Activated naive CD4-positive, alpha-beta T cell treated with anti-CD3 and anti-CD28 coated beads, Interleukin-2, amount 50 U/mL, for 16 hours (primary cell): ENCODE data around the gene SLC26A4.
"Not testable (repeated sequence)": the region's sequence is repeated elsewhere in the genome, so short reads cannot be mapped to it uniquely, and the experiment has no call there.

Experiments used
- DNase-seq: peaks from one replicate; pipeline ENCODE4 v3.0.0-alpha.2; 2020

Gene SLC26A4

GRCh38 chr7:107660381-107661080 is at the start of gene SLC26A4:
Gene SLC26A4, plus strand, starts transcription at chr7:107660828. Its CDS starts 814 bp downstream, at chr7:107661642.
- DNase-seq: peak; percentile 21

GRCh38 chr7:107613439-107613838 is 47.2 kb upstream of the SLC26A4 start:
- DNase-seq: no peak

DNA sequence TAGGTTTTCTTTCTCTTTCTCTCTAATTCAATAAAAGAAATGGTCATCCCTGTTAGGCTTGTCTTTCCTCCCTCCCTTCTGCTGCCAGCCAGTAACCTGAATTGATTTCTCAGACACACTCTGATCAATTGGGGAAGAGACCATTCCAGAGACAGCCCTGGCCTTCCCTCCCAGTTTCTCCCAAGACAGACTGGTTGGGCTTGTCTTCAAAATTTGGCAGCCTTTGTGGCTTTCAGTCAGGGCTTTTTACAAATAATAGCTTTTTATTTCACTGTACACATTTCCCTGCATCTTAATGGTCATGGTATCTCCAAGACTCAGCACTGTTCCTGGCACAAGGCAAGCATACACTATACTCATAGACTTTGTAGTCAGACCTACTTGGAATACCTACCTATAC is 46.7 kb upstream of the SLC26A4 start:
- no peak for DNase-seq

GRCh38 chr7:107614425-107614824 is 46.2 kb upstream of the SLC26A4 start:
- no peak for DNase-seq

DNA sequence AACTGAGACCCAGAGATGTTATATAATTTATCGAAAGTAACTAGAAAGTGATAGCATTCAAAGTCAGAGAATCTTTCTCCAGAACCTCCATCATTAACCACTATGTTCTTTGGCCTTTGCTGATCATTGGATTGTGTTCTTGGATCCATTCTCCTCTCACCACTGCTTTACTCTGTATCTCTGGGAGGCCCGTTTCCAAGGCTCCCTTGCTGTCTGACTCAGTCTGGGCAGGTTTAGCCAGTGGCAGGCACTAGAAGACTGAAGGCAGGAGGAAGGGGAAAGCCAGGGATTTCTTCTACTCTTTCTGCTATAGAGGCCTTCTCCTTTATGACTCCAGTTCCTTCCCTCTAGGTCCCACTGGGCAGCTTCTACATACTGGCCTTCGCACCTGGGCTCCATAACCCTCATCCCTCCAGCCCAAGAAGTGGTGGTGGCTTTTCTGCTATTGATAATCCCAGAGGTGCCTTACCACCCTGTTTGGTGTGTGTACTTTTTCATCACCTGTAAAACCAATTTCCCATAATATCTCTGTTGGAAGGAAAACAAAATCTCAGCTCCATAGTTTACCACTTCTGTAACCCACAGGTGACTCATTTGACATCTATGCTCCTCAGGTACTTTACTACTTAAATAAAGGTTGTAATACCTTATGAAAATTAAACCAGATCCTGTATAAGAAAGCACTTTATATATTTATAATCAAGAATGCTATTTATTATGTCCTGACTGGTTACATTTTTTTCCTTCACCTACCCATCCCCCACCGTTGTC is 44.5 kb upstream of the SLC26A4 start:
- DNase-seq: no peak

DNA sequence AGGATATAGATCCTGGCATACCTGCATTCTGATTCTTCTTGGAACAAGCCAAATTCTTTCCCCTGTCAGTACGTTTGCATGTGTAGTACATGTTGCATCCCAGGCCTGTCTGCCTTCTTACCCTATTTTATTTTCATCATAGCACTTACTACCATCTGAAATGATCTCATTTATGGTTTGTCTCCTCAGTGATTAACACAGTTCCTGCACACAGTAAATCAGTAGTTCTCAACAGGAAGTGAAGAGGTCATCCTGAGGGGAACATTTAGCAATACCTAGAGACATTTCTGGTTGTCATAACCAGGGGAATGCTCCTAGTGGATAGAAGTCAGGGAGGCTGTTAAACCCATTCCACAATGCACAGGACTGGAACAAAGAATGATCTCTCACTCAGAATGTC is 38.2 kb upstream of the SLC26A4 start:
- DNase-seq: no peak

DNA sequence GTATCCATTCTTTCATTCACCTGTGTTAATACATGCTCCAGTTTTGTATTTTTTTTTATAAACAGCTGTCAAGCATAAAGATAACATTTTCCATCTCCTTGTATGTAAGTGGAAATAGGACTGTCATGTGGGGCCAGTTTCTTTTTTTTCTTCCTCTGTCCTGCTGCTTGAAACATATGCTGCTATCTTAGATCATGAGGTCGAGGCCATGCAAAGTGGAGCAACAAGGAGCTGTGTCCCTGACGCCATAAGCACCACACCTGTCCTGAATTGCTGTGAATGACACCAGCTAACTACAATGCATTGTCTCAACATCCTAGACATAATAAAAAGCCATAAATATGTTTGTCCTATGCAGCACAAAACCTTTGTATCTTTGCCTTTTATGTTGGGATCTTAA is 37.7 kb upstream of the SLC26A4 start:
- DNase-seq: no peak

DNA sequence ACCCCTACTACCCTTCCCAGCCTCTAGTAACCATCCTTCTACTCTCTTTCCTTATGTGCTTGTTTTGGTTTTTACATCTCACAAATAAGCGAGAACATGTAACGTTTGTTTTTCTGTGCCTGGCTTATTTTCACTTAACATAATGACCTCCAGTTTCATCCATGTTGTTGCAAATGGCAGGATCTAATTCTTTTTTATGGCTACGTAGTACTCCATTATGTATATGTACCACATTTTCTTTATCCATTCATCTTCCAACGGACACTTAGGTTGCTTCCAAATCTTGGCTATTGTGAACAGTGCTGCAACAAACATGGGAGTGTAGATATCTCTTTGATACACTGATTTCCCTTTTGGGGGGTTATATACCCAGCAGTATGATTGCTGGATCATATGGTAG is 33.6 kb upstream of the SLC26A4 start:
- DNase-seq: no peak

- DNase-seq: no peak
Measured at GRCh38 chr7:107628461-107629064, 32.1 kb upstream of the SLC26A4 start.

- DNase-seq: no peak
Measured at GRCh38 chr7:107630342-107630741, 30.3 kb upstream of the SLC26A4 start.

- no peak for DNase-seq
Measured at GRCh38 chr7:107631588-107632491, 28.8 kb upstream of the SLC26A4 start.

DNA sequence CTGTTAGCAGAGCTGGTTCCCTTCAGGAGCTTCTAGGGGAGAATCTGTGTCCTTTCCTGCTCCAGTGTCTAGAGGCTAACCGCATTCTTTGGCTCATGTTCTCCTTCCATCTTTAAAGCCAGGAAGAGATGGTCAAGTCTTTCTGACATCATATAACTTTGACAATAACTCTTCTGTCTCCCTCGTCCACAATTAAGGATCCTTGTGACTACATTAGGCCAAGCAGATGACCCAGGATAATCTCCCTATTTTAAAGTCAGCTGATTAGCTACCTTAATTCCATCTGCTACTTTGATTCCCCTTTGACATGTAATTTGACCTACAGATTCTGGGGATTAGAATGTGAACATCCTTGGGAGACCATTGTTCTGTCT is 28.1 kb upstream of the SLC26A4 start:
- DNase-seq: no peak

DNA sequence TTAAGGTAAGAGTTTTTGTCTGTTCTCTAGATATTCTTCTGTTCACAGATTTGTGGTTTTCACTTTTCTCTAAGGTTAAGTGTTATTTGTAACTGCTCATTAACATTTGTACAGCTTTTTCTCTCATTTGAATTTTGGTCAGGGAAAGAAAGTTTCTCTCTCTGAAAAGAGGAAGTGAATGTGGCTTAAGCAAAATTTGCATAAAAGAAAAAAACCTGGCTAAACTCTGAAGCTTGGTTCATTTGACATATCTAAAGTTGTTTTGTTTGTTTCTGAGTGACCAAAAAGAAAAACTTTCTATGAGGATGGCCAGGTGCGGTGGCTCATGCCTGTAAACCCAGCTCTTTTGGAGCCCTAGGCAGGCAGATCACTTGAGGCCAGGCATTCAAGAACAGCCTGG is 22.0 kb upstream of the SLC26A4 start:
- no peak for DNase-seq

GRCh38 chr7:107639070-107639469 is 21.6 kb upstream of the SLC26A4 start:
- DNase-seq: not testable (repeated sequence)

DNA sequence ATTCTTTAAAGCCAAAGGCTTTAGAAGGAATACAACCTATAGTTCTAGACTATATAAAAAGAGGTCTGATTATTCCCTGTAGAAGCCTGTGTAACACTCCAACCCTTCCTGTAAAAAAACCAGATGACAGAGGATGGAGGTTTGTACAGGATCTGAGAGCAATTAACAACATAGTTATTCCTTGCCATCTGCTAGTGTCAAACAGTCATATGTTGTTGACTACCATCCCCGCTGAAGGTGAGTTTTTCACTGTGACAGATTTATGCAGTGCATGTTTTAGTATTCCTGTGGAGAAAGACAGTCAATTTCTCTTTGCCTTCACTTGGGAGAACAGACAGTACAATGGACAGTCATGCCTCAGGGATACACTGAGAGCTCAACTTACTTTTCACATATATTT is 19.0 kb upstream of the SLC26A4 start:
- DNase-seq: no peak

DNA sequence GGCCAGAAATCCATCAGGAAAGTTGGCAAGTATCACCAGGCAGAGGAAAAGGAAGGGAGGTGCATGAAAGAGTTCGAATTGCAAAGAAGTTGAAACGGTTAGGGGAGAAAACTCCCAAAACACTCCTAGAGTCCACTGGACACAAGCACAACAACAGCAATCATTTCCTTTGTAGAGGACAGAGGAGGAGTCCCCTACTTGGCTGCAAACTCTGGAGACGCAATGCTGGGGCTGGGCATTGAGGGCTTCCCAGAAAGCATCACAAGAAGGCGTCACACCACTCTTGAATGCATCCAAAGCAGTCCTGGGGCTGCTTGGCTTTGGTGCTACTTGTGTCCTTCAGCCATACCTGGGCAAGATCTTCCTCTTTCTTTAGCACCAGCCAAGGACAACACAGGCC is 18.1 kb upstream of the SLC26A4 start:
- DNase-seq: no peak

DNA sequence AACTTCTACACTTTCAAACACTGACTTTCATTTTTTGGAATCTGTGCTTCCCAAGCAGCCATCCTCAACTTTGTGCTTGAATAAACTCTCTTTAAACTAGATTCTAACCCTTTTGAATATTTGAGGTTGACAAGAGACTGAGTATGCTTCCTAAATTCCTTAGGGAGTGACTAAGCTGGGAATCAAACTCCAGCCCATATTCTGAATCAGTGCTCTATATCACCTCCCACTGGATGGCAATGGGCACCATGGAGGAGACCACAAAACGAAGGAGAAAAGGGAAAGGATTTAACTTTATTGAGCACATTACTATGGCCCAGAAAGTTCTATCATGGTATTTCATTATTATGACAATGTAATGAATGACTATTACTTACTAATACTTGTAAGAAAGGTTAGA is 17.2 kb upstream of the SLC26A4 start:
- no peak for DNase-seq

DNA sequence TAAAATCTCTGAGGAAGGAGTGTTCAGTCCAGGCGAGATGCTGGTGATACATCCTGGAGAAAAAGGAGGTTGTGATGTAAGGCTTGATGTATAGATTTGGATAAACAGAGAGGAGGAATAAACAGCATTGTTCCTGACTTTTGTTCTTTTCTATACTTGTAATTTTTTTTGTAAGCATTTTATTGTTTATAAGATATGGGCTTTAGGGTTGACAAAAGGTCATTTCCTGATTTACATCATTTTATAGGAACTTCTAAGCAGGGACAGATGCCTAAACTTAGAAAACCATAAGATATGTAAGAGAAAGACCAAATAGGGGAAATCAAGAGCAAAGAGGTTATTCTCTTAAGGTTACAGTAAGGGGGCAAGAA is 16.7 kb upstream of the SLC26A4 start:
- DNase-seq: no peak

- no peak for DNase-seq
Measured at GRCh38 chr7:107644309-107644974, 16.2 kb upstream of the SLC26A4 start.

- no peak for DNase-seq
Measured at GRCh38 chr7:107652642-107653041, 8.0 kb upstream of the SLC26A4 start.

GRCh38 chr7:107658467-107658866 is 2.2 kb upstream of the SLC26A4 start:
- DNase-seq: no peak

DNA sequence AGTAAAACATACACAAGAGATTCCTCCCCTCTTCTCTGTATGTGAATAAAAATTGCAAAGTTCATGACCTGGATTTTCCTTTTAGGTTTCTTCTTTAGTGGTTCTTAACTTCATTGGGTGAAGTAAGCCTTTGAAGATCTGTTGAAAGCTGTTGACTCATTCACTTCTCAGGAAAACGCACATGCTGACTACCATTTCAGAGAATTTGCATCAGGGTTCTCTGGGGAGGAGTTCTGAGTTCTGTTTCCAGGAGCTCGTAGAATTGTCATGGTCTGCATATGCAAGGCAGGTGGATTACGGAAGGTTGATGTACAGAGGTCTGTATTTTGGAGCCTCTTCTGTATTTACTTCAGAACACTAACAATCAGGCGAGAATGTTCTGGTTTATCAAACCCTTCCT is 962 bp upstream of the SLC26A4 start:
- DNase-seq: peak; percentile 47
